GM23338 (cell line): ENCODE measurements around the gene NFYB.
"Not testable (repeated sequence)": the region's sequence is repeated elsewhere in the genome, so short reads cannot be mapped to it uniquely, and the experiment has no call there.

Experiments
- EZH2 ChIP-seq: fragments of 200-600 bp; sonication (generic); IDR thresholded peaks from one replicate; pipeline ENCODE4 v1.8.0; 2017; ENCODE audit warnings: antibody characterized with exemption, mild to moderate bottlenecking, low read depth; ENCODE audit not compliant: unreplicated experiment
- EZH2phosphoT487 ChIP-seq: fragments of 200-600 bp; sonication (generic); IDR thresholded peaks from one replicate; pipeline ENCODE4 v1.8.1; 2018; ENCODE audit warnings: antibody characterized with exemption; ENCODE audit not compliant: unreplicated experiment
- POLR2AphosphoS5 ChIP-seq: IDR thresholded peaks from 2 replicates; pipeline ENCODE4 v1.6.1; 2016; ENCODE audit warnings: antibody characterized with exemption, low read depth
- TF ChIP-seq, protein P1 (sequence below), 2 experiments: fragments of 200-600 bp in 1 of 2; sonication (generic) in 1 of 2; conservative IDR thresholded peaks; 2 replicates each; pipeline versions ENCODE4 v1.5.1 to v1.6.1; 2016 to 2017; ENCODE audit warnings: antibody characterized with exemption in 2 of 2, low read depth in 2 of 2, mild to moderate bottlenecking in 2 of 2, moderate library complexity in 1 of 2
- TF ChIP-seq, protein P2 (sequence below): IDR thresholded peaks from one replicate; pipeline ENCODE4 v1.6.1; 2018; ENCODE audit warnings: antibody characterized with exemption; ENCODE audit not compliant: unreplicated experiment

DNA sequence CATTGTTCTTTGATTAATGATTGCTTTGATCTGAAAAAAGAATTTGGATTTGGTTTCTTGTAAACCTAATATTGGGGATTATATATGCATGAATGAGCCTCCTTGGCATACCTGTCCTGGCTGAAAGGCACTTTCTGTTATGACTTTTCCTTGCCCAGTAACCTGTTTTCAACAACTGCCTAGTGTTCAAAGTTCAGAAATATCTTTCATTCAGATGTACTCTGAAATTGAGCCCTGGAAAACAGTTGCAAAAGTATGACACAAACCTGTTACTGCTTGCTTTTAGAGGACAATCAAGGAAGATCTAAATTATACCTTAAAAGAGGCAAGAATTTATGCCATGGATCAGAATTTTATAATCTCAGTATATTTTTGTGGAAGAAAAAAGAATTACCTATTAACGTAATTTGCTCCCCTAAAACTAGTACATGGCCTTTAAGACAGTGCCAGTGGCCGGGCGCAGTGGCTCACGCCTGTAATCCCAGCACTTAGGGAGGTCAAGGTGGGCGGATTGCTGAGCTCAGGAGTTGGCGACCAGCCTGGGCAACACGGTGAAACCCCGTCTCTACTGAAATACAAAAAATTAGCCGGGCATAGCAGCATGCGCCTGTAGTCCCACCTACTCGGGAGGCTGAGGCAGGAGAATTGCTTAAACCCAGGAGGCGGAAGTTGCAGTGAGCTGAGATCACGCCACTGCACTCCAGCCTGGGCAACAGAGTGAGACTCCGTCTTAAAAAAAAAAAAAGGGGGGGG lies 23.0 kb downstream of the NFYB start:
- TF ChIP-seq, protein P1, sequence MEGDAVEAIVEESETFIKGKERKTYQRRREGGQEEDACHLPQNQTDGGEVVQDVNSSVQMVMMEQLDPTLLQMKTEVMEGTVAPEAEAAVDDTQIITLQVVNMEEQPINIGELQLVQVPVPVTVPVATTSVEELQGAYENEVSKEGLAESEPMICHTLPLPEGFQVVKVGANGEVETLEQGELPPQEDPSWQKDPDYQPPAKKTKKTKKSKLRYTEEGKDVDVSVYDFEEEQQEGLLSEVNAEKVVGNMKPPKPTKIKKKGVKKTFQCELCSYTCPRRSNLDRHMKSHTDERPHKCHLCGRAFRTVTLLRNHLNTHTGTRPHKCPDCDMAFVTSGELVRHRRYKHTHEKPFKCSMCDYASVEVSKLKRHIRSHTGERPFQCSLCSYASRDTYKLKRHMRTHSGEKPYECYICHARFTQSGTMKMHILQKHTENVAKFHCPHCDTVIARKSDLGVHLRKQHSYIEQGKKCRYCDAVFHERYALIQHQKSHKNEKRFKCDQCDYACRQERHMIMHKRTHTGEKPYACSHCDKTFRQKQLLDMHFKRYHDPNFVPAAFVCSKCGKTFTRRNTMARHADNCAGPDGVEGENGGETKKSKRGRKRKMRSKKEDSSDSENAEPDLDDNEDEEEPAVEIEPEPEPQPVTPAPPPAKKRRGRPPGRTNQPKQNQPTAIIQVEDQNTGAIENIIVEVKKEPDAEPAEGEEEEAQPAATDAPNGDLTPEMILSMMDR (conservative IDR thresholded peaks at IDR 0.05; ENCODE audit: low read depth in 2 of 2) = not testable (repeated sequence)
- TF ChIP-seq EZH2, POLR2AphosphoS5, EZH2phosphoT487: not testable (repeated sequence)
- TF ChIP-seq, protein P2, sequence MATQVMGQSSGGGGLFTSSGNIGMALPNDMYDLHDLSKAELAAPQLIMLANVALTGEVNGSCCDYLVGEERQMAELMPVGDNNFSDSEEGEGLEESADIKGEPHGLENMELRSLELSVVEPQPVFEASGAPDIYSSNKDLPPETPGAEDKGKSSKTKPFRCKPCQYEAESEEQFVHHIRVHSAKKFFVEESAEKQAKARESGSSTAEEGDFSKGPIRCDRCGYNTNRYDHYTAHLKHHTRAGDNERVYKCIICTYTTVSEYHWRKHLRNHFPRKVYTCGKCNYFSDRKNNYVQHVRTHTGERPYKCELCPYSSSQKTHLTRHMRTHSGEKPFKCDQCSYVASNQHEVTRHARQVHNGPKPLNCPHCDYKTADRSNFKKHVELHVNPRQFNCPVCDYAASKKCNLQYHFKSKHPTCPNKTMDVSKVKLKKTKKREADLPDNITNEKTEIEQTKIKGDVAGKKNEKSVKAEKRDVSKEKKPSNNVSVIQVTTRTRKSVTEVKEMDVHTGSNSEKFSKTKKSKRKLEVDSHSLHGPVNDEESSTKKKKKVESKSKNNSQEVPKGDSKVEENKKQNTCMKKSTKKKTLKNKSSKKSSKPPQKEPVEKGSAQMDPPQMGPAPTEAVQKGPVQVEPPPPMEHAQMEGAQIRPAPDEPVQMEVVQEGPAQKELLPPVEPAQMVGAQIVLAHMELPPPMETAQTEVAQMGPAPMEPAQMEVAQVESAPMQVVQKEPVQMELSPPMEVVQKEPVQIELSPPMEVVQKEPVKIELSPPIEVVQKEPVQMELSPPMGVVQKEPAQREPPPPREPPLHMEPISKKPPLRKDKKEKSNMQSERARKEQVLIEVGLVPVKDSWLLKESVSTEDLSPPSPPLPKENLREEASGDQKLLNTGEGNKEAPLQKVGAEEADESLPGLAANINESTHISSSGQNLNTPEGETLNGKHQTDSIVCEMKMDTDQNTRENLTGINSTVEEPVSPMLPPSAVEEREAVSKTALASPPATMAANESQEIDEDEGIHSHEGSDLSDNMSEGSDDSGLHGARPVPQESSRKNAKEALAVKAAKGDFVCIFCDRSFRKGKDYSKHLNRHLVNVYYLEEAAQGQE = not testable (repeated sequence)
